GM12801 (cell line): Measurements from ENCODE around the gene ZNF397.

Experiments used
- TF ChIP-seq, protein P1 (sequence below): IDR thresholded peaks from one replicate; pipeline ENCODE4 v1.5.1; 2011; ENCODE audit warnings: control low read depth; ENCODE audit not compliant: insufficient read length; ENCODE audit errors: extremely low read depth

Gene ZNF397

GRCh38 chr18:35248429-35248828 lies 7.6 kb downstream of the ZNF397 start:
- TF ChIP-seq, protein P1, sequence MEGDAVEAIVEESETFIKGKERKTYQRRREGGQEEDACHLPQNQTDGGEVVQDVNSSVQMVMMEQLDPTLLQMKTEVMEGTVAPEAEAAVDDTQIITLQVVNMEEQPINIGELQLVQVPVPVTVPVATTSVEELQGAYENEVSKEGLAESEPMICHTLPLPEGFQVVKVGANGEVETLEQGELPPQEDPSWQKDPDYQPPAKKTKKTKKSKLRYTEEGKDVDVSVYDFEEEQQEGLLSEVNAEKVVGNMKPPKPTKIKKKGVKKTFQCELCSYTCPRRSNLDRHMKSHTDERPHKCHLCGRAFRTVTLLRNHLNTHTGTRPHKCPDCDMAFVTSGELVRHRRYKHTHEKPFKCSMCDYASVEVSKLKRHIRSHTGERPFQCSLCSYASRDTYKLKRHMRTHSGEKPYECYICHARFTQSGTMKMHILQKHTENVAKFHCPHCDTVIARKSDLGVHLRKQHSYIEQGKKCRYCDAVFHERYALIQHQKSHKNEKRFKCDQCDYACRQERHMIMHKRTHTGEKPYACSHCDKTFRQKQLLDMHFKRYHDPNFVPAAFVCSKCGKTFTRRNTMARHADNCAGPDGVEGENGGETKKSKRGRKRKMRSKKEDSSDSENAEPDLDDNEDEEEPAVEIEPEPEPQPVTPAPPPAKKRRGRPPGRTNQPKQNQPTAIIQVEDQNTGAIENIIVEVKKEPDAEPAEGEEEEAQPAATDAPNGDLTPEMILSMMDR = no peak

DNA sequence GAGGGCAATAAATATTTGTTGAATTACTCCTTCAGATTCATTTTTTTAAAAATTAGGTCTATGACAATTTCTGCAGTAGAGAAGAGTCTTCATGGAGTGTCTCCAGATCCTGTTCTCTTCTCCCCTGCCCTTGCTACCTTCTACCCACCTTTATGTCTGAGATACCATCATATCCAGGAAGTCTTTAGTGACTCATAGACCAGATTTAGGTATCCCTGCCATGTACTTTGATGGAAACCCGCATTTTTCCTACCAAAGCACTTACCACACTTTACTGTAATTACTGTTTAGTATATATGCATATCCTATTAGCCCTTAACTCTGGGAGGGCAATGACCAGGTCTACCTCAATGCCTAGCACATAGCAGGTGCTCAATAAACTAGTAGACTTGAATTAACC lies 11.6 kb downstream of the ZNF397 start:
- TF ChIP-seq, protein P1 = no peak

- TF ChIP-seq, protein P1 = no peak
Measured at GRCh38 chr18:35253655-35254287, 12.9 kb downstream of the ZNF397 start.

- TF ChIP-seq, protein P1 = no peak
Measured at GRCh38 chr18:35256947-35257346, 16.1 kb downstream of the ZNF397 start.

GRCh38 chr18:35264409-35264808 lies 23.6 kb downstream of the ZNF397 start:
- TF ChIP-seq, protein P1 = no peak

DNA sequence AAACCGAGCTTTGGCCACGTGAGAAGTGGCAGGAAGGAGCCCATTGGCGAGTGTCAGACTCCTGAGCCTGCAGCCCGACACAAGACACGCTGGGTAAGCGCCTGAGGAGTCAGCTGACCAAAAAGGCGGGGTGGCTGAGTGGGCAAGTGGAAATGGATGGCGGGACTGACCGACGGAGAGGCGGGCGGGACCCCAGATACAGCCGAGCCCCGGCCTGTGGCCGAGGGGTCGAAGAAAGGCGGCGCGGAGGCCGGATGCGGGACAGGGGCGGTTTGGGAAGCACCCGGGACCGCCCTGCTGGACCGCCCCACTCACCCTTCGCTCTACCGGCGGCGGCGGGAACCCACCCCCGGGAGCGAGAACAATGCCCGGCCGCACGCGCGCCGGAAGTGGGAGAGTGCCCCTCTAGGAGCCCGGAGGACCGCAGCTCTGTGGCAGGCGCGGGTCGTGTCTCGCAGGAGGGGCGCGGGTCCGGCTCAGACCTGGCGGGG lies 26.4 kb downstream of the ZNF397 start:
- TF ChIP-seq, protein P1 = no peak

DNA sequence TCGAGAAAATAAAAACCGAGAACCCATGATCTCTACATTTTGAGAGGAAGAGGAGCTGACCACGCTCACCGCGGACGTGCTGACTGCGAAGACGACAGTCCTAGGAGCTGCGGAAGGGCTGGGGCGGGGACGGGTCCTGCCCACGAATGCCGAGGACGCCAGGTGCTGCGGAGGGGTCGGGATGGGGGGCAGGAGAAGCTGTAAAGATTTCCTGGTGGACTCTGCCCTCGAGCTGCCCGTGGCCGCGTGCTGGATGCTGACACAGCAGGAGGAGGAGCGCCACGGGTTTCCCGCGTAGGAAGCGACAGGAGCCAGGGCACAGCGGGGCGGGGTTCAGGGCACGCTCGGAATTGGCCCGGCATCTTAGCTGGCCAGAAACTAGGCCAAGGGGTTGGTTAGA lies 27.0 kb downstream of the ZNF397 start:
- TF ChIP-seq, protein P1 = no peak
